Large intestine (tissue), 3 donors: ENCODE measurements around the gene OTOS. TPM values are rescaled to one million over a fixed set of nuclear protein-coding genes. Genes with fewer than 3 reads are reported as not detected.
A peak's percentile ranks its signal among the peaks of the same experiment; 100 is the strongest.

Experiments
- DNase-seq, 2 donors: peaks; one replicate each; pipeline versions ENCODE4 v3.0.0 to v3.0.0-alpha.2; 2013
- H3K27ac ChIP-seq: one replicate; pipeline ENCODE4 v1.5.1; 2013; ENCODE audit warnings: low read length
- H3K27me3 ChIP-seq: 2 replicates; pipeline ENCODE4 v1.6.1; 2013; ENCODE audit warnings: low read length; ENCODE audit not compliant: control insufficient read depth, insufficient read depth
- H3K36me3 ChIP-seq: 2 replicates; pipeline ENCODE4 v1.6.1; 2013; ENCODE audit warnings: low read length; ENCODE audit not compliant: control insufficient read depth, insufficient read depth
- H3K4me1 ChIP-seq: one replicate; pipeline ENCODE4 v1.6.1; 2013; ENCODE audit warnings: low read length; ENCODE audit not compliant: control insufficient read depth, insufficient read depth
- H3K4me3 ChIP-seq: one replicate; pipeline ENCODE4 v1.5.1; 2013; ENCODE audit warnings: low read length
- H3K9me3 ChIP-seq: one replicate; pipeline ENCODE4 v1.6.1; 2013; ENCODE audit warnings: mild to moderate bottlenecking, low read depth, low read length, moderate library complexity; ENCODE audit not compliant: control insufficient read depth
- WGBS: methylation state at CpG from one replicate; pipeline ENCODE4 v1.1.5; 2013; ENCODE audit warnings: low lambda C conversion rate; ENCODE audit not compliant: insufficient coverage; 5-methylcytosine and 5-hydroxymethylcytosine counted together
- polyA plus RNA-seq: library from polyadenylated mRNA; unstranded; fragments of 120-200 nt; gene quantifications from one replicate; pipeline ENCODE4 v1.2.1, GENCODE V29; 2013

The OTOS gene
- polyA plus RNA-seq, 1 donor = not detected

DNA sequence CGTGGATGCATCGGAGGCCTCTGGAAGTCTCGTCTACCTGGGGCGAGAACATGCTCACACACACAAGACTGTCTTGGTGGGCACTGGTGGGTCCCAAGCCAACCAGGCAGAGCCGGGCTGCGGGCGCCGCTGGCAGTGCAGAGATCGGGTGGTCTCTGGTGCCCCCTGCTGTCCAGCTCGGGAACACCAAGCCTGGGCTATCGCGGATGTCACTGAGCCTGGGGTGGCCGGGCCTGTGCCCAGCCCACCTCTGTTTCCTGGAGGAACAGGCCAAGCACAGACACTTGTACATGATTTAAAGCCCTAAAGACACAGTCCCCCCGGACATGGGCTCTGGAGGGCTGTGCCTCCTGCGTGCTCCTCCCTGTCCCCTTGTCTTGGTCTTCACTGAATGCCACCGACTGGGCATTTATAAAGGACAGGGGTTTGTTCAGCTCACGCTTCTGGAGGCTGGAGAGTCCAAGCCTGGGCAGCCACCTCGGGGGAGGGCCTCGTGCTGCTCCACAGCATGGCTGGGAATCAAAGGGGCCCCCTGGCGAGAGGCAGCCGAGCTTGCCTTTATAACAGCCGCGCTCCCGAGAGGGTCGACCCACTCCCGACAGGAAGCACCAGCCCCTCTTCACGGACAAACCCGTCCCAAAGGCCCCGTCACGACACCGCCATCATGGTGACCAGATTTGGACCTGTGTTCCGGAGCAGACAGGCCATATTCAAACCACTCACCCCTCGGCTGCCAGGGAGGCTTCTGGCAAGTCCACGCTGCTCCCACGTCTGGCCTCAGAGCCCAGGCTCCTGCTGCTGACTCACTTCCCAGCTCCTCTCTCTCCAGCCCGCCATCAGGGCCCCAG is 3.6 kb upstream of the OTOS start:
- H3K9me3 ChIP-seq = peaks cover 6% of the 10 kb centered on the region
- H3K4me1 ChIP-seq = no peaks in the 10 kb centered on the region
- no peaks in the 10 kb centered on the region for H3K36me3 ChIP-seq
- no CpG with 5 or more reads among the region's 36 CpGs for WGBS
- no peak overlapping the region for H3K4me3 ChIP-seq
- no peak overlapping the region for H3K27ac ChIP-seq
- DNase-seq = peak in 1 of 2 donors; percentile 25
- peaks cover 20% of the 10 kb centered on the region for H3K27me3 ChIP-seq

DNA sequence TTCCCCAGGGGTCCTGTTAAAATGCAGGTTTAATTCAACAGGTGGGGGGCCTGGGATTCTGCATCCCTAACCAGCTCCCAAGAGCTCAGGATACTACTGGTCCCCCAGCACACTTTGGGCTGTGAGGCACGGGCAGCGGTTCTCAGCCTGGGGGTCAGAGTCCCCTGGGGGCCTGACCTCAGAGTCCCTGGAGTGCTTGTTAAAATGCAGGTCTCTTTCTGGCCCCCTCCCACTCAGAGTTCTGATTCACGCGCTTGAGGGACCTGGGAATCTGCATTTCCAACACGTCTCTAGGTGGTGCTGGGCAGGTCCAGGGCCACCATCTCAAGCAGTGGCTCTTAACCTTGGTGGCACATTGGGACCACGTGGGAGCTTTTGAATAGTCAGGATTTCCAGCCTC is 2.8 kb upstream of the OTOS start:
- Histone ChIP-seq H3K36me3 (no peaks in the 10 kb centered on the region), H3K27ac (no peak overlapping the region), H3K27me3 (peaks cover 21% of the 10 kb centered on the region), H3K4me1 (no peaks in the 10 kb centered on the region), H3K4me3 (no peak overlapping the region), H3K9me3 (peaks cover 6% of the 10 kb centered on the region)
- DNase-seq = no peak
- WGBS = no CpG with 5 or more reads among the region's 6 CpGs

DNA sequence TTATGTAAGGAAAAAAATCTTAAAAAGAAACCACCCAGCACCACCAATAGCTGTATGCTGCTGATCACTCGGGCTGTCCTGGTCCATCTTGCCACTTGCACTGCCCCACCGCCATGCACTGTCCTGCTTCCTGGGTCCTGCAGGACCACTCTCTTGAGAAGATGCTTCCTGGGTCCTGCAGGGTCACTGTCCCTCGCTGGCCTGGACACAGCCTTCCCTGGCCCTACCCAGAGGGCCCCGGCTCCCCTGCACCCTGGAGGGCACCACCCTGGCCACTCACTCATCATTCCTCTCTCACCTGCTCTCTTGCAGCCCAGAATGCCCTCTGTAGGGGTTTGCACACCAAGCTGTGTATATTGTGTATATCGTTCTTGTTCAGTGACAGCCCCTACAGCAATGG is 2.4 kb upstream of the OTOS start:
- DNase-seq = no peak
- Histone ChIP-seq H3K9me3 (peaks cover 6% of the 10 kb centered on the region), H3K27me3 (peaks cover 21% of the 10 kb centered on the region), H3K36me3 (no peaks in the 10 kb centered on the region), H3K4me3 (no peak overlapping the region), H3K4me1 (no peaks in the 10 kb centered on the region), H3K27ac (no peak overlapping the region)
- no CpG with 5 or more reads among the region's 5 CpGs for WGBS

DNA sequence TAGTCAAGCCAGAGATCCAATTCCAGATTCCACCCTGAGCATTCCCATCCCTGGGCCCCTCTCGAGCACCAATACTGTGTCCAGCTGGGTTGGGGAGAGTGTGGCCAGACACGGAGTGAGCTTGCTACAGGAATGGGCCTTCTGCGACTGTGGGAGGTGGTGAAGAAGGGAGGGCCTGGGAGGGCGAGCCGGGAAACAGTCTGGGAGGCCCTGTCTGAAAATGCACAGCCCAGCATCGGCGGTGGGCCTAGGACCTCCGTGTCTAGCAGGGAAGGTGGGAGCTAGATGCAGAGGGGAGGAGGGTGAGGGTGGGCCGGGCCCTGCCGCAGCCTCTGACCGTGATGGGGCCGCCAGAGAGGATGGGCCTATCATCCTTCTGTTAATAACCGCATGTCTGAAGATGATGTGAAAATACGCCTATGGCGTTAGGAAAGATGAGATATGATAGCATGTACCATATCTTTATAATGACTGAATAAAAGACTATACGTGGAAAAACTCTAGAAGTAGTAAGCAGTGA is 1.9 kb upstream of the OTOS start:
- no peaks in the 10 kb centered on the region for H3K36me3 ChIP-seq
- 87% methylated on average over 3 of the region's 16 CpGs for WGBS
- H3K9me3 ChIP-seq = peaks cover under 1% of the 10 kb centered on the region
- H3K4me1 ChIP-seq = no peaks in the 10 kb centered on the region
- H3K4me3 ChIP-seq = no peak overlapping the region
- DNase-seq = no peak
- H3K27ac ChIP-seq = no peak overlapping the region
- H3K27me3 ChIP-seq = peaks cover 21% of the 10 kb centered on the region

DNA sequence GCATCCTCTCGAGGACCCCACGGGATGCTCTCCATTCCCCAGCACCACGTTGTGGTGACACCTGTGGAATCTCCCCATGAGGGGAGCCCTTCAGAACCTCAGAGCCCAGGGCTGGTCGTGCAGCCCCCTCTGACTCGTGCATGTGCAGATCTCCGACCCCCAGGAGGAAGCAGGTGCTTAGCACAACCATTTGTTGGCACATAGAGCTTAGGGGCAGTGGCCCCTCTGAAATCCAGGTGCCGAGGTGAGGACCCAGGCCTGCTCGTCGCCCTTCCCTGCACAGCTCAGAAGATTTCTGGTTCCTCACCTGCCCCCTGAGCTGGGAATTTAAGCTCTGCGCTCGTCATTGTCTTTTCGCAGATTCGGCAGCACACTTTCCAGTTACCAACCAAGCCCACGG is 1.3 kb upstream of the OTOS start:
- Histone ChIP-seq H3K9me3 (no peaks in the 10 kb centered on the region), H3K27ac (no peak overlapping the region), H3K4me1 (no peaks in the 10 kb centered on the region), H3K27me3 (peaks cover 25% of the 10 kb centered on the region), H3K4me3 (no peak overlapping the region), H3K36me3 (no peaks in the 10 kb centered on the region)
- DNase-seq = no peak
- no CpG with 5 or more reads among the region's 14 CpGs for WGBS

DNA sequence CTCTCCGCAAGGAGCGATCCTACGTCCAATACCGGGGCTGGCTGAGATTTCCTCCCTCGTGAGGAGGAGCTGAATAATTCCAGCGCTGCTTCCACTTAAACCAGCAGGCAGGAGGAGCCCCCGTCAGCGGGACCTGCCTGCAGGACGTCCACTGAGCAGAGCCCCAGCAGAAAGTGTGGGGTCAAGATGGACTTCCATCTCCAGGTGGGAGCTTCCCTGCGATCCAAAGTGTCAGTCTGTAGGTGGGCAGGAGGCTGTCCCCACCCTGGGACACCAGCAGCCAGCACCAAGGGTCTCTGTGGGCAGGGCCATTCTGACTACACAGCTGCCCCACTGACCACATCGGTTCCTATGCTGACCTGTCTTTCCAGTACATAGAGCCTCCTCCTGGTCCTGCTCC is 462 bp upstream of the OTOS start:
- DNase-seq = no peak
- Histone ChIP-seq H3K4me1 (no peaks in the 10 kb centered on the region), H3K27ac (no peak overlapping the region), H3K9me3 (no peaks in the 10 kb centered on the region), H3K27me3 (peaks cover 27% of the 10 kb centered on the region), H3K4me3 (no peak overlapping the region), H3K36me3 (no peaks in the 10 kb centered on the region)
- no CpG with 5 or more reads among the region's 11 CpGs for WGBS

DNA sequence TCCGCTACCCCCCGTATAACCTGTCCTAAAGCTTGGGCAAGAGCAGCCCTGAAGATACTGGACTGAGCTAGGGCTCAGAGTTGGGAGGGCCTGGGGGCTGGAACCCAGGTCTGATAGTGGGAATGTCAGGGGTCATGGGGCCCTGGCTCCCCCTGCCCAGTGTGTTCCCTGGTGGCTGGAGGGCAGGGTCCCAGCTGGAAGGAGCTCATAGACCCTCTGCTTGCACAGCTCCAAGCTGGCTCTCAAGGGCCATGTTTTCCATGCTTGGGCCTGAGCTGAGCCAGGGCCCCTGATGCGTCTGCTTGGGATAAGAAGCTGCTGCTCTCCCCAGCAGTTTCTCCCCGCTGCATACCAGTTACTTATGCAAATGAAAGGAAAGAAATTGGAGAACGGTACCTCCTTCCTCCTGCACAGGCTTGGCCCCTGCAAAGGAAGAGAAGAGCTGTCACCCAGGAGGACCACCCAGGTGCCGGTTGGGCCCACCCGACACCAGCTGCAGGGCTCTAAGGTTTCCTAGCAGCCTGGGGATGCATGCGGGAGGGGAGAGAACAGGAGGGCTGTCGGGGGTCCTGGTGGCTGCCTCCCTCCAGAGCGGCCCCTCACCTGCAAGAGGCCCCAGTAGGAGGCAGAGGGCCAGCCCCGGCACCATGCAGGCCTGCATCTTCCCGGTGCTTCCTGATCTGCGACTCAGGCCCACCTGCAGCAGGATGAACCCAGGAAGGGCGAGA is 628 bp downstream of the OTOS start:
- no CpG with 5 or more reads among the region's 14 CpGs for WGBS
- Histone ChIP-seq H3K4me1 (no peaks in the 10 kb centered on the region), H3K9me3 (no peaks in the 10 kb centered on the region), H3K27ac (no peak overlapping the region), H3K4me3 (no peak overlapping the region), H3K27me3 (peaks cover 27% of the 10 kb centered on the region), H3K36me3 (no peaks in the 10 kb centered on the region)
- no peak for DNase-seq

DNA sequence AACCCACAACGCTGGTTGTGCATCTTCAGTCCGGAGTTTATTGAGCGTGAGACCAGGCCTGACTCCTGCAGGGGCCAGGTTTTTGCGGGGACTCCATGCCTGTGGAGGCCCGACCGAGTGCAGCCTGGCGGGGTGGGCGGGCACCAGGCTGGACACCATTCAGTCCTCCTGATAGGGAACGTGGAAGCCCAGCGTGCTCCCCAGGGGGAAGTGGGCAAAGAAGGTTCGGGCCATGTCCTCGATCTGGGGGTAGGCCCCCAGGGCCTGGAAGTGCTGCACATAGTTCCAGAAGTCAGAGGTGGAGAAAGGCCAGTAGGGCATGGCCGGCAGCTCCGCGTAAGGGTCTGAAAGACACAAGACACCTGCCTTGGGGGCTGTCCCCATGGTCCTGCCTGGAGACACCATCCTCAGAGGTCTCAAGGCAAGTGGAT is 1.4 kb downstream of the OTOS start:
- DNase-seq = no peak
- Histone ChIP-seq H3K36me3 (no peaks in the 10 kb centered on the region), H3K9me3 (no peaks in the 10 kb centered on the region), H3K27ac (no peak overlapping the region), H3K4me1 (no peaks in the 10 kb centered on the region), H3K4me3 (no peak overlapping the region), H3K27me3 (peaks cover 27% of the 10 kb centered on the region)
- no CpG with 5 or more reads among the region's 15 CpGs for WGBS

DNA sequence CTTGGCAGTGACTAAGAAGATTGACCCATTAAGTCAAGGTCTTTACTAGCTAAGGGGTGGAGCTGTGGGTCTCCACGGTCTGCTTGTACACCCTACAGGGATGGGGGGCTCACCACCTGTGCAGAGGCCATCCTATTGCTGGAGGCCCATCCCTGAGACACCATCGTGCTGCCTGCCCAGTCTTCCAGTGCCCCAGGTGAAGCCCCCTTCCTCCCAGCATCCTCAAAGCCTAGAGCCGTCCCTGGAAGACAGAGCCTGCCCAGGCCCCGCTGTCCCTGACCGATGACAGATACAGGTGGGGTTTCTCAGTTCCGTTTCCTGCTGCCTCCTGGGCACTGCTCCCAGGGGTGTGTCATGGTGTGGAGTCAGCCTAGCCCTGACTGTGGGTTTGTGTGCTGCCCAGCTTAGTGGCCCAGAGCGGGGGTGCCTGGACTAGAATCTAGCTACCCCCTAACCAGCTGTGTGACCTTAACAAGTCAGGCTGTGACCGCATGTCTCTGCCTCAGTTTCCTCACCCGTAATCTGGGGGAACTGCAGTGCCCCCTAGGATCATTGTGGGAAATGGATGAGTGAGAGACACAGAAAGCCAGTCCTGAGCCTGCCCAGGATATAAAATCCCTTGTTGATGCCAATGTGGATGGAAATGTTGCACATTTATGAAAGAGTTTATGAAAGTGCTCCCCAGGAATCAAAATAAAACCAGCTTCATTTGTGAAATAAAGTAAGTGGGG is 2.0 kb downstream of the OTOS start:
- Histone ChIP-seq H3K36me3 (peaks cover 4% of the 10 kb centered on the region), H3K27ac (no peak overlapping the region), H3K27me3 (peaks cover 27% of the 10 kb centered on the region), H3K4me3 (no peak overlapping the region), H3K9me3 (no peaks in the 10 kb centered on the region), H3K4me1 (no peaks in the 10 kb centered on the region)
- DNase-seq = no peak
- no CpG with 5 or more reads among the region's 9 CpGs for WGBS

DNA sequence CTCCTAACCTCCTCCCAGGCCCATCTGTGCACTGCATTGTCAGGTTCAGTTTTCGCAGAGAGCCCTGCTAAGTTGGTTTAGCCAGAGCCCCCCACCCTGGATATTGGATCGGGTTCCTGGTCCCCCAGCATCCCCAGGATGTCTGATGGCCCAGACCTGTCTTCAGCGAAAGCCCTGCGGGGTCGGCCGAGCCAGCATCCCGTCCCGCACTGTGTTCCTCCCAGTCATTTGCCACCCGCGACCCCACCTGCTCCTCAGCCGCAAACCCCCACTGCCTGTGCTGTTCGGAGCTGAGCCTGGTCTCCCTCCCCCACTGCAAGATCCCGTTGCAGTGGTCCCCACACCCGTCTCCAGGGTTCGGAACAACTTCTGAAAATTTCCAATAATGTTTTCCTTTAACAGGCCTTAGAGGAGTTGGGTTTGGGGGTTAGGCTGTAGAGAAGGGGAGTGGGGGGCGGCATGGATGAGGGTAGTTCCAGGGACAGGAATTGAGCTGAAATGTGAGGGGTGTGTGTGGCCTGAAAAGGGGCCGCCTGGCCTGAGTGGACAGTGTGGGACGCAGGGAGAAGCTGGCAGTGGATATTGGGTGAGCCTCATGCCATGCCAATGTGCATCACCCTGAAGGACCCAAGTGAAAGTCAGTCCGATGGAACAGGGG is 2.7 kb downstream of the OTOS start:
- Histone ChIP-seq H3K36me3 (peaks cover 9% of the 10 kb centered on the region), H3K9me3 (no peaks in the 10 kb centered on the region), H3K4me1 (no peaks in the 10 kb centered on the region), H3K27ac (no peak overlapping the region), H3K27me3 (peaks cover 27% of the 10 kb centered on the region), H3K4me3 (no peak overlapping the region)
- DNase-seq = no peak
- no CpG with 5 or more reads among the region's 19 CpGs for WGBS
